ENCODE measurements around the gene SLC25A24.
A peak's percentile ranks its signal among the peaks of the same experiment; 100 is the strongest.
"Not testable (repeated sequence)": the region's sequence is repeated elsewhere in the genome, so short reads cannot be mapped to it uniquely, and the experiment has no call there.

Gene SLC25A24

GRCh38 chr1:108132367-108132766 is 67.8 kb downstream of the SLC25A24 start:
- not testable (repeated sequence) for DNase-seq

- not testable (repeated sequence) for DNase-seq
These were observed 68.9 kb downstream of the SLC25A24 start for GRCh38 chr1:108131281-108131680.

- no peak for DNase-seq
These were observed 69.3 kb downstream of the SLC25A24 start for GRCh38 chr1:108130794-108131193.

GRCh38 chr1:108129999-108130398 is 70.1 kb downstream of the SLC25A24 start:
- DNase-seq, result no peak

GRCh38 chr1:108125312-108126138 is 74.6 kb downstream of the SLC25A24 start:
- peak; percentile 70 for DNase-seq

- DNase-seq, result no peak
These were observed 75.4 kb downstream of the SLC25A24 start for GRCh38 chr1:108124622-108125311.

- no peak for DNase-seq
These were observed 76.1 kb downstream of the SLC25A24 start for GRCh38 chr1:108124023-108124422.

GRCh38 chr1:108121358-108122143 is 78.6 kb downstream of the SLC25A24 start:
- no peak for DNase-seq

- no peak for DNase-seq
These were observed 80.0 kb downstream of the SLC25A24 start for GRCh38 chr1:108120163-108120562.

- DNase-seq, result no peak
These were observed 80.6 kb downstream of the SLC25A24 start for GRCh38 chr1:108119500-108119899.

- DNase-seq, result no peak
These were observed 81.9 kb downstream of the SLC25A24 start for GRCh38 chr1:108117945-108118902.

GRCh38 chr1:108117237-108117636 is 82.9 kb downstream of the SLC25A24 start:
- no peak for DNase-seq

GRCh38 chr1:108114033-108114599 is 86.0 kb downstream of the SLC25A24 start:
- DNase-seq, result no peak

GRCh38 chr1:108113496-108113895 is 86.6 kb downstream of the SLC25A24 start:
- DNase-seq, result no peak

- DNase-seq, result no peak
These were observed 90.7 kb downstream of the SLC25A24 start for GRCh38 chr1:108109295-108109973.

GRCh38 chr1:108108119-108108518 is 92.0 kb downstream of the SLC25A24 start:
- DNase-seq, result no peak

GRCh38 chr1:108107658-108108057 is 92.5 kb downstream of the SLC25A24 start:
- DNase-seq, result no peak

GRCh38 chr1:108106775-108107174 is 93.4 kb downstream of the SLC25A24 start:
- no peak for DNase-seq

- DNase-seq, result no peak
These were observed 100.0 kb downstream of the SLC25A24 start for GRCh38 chr1:108100148-108100547.

GRCh38 chr1:108097018-108097417 is 103.1 kb downstream of the SLC25A24 start:
- no peak for DNase-seq

GRCh38 chr1:108096089-108096488 is 104.1 kb downstream of the SLC25A24 start:
- no peak for DNase-seq
